Stomach (tissue), 4 donors: ENCODE data around the gene VAV3.

ENCODE experiments used
- CTCF ChIP-seq, 7 experiments: fragments of 450-650 bp in 4 of 7; fragments of 200-600 bp in 3 of 7; sonication (generic) in 3 of 7; IDR thresholded peaks; one replicate each; pipeline ENCODE4 v1.5.1; 2016 to 2019; ENCODE audit warnings: antibody characterized with exemption in 7 of 7, control low read depth in 2 of 7, mild to moderate bottlenecking in 1 of 7
- EP300 ChIP-seq: sonication (generic); formaldehyde crosslinking; IDR thresholded peaks from one replicate; pipeline ENCODE4 v1.6.1; 2017; ENCODE audit warnings: antibody characterized with exemption
- POLR2A ChIP-seq, 4 donors: fragments of 450-650 bp; IDR thresholded peaks; one replicate each; pipeline ENCODE4 v1.6.1; 2016; ENCODE audit warnings: antibody characterized with exemption in 4 of 4, control low read depth in 2 of 4, mild to moderate bottlenecking in 1 of 4, moderate library complexity in 1 of 4
- POLR2AphosphoS5 ChIP-seq, 3 donors: sonication (generic); formaldehyde crosslinking; IDR thresholded peaks; one replicate each; pipeline ENCODE4 v1.6.1; 2016; ENCODE audit warnings: antibody characterized with exemption in 3 of 3

- TF ChIP-seq CTCF (IDR thresholded peaks at IDR 0.05) (no peak), POLR2A (IDR thresholded peaks at IDR 0.05) (no peak), EP300 (no peak), POLR2AphosphoS5 (IDR thresholded peaks at IDR 0.05) (no peak)
These were observed 197.8 kb downstream of the VAV3 start for GRCh38 chr1:107767156-107767582.
